Thyroid gland (tissue), 4 donors: ENCODE measurements around the gene SLC26A3. TPM values are rescaled to one million over a fixed set of nuclear protein-coding genes. Genes with fewer than 3 reads are reported as not detected.

Source experiments
- DNase-seq, 2 donors: peaks; one replicate each; pipeline ENCODE4 v3.0.0-alpha.2; 2019
- H3K27ac ChIP-seq, 3 donors: fragments of 200-600 bp; sonication (generic); 1 replicate in 2 of 3; 2 replicates in 1 of 3; pipeline ENCODE4 v1.5.1; 2016 to 2019; ENCODE audit warnings: mild to moderate bottlenecking in 1 of 3, moderate library complexity in 1 of 3
- H3K27me3 ChIP-seq: fragments of 200-600 bp; sonication (generic); one replicate; pipeline ENCODE4 v1.5.1; 2019
- H3K36me3 ChIP-seq, 2 donors: fragments of 200-600 bp; sonication (generic); one replicate each; pipeline ENCODE4 v1.5.1; 2016 to 2019
- H3K4me1 ChIP-seq, 2 donors: fragments of 200-600 bp; sonication (generic); one replicate each; pipeline ENCODE4 v1.5.1; 2017 to 2019
- H3K4me3 ChIP-seq, 3 donors: fragments of 200-600 bp; sonication (generic); replicated peaks in 1 of 3; 1 replicate in 2 of 3; 2 replicates in 1 of 3; pipeline ENCODE4 v1.5.1; 2016; ENCODE audit warnings: mild to moderate bottlenecking in 1 of 3
- H3K9me3 ChIP-seq: fragments of 200-600 bp; sonication (generic); one replicate; pipeline ENCODE4 v1.5.1; 2017
- POLR2A ChIP-seq, 2 donors: fragments of 450-650 bp; IDR thresholded peaks; one replicate each; pipeline ENCODE4 v1.6.1; 2017; ENCODE audit warnings: antibody characterized with exemption in 2 of 2, mild to moderate bottlenecking in 2 of 2, moderate library complexity in 1 of 2
- WGBS, 2 donors: methylation state at CpG; one replicate each; pipeline ENCODE4 v1.1.5; 2017; 5-methylcytosine and 5-hydroxymethylcytosine counted together
- intact Hi-C: fragments of 100-400 bp; cut with DNase I; formaldehyde crosslinking; loops from one replicate; pipeline ENCODE4 v1.15.1; 2023
- total RNA-seq, 4 donors: library from RNA; depleted of rRNA; stranded (reverse); fragments of >200 nt; gene quantifications; one replicate each; pipeline ENCODE4 v1.2.3, GENCODE V29; 2016
- TF ChIP-seq, protein P1 (sequence below), 6 experiments: fragments of 200-600 bp in 3 of 6; fragments of 450-650 bp in 3 of 6; sonication (generic) in 3 of 6; IDR thresholded peaks; one replicate each; pipeline ENCODE4 v1.5.1; 2016 to 2019; ENCODE audit warnings: antibody characterized with exemption in 6 of 6, mild to moderate bottlenecking in 2 of 6, inconsistent platforms in 1 of 6, moderate library complexity in 1 of 6

The SLC26A3 gene
- total RNA-seq, 4 donors from 2014 or later, result 0.45 TPM; not detected in 3

GRCh38 chr7:107828540-107828939 lies 25.5 kb upstream of the SLC26A3 start:
- Histone ChIP-seq H3K36me3 (no peaks in the 10 kb centered on the region), H3K4me3 (no peak overlapping the region), H3K9me3 (no peaks in the 10 kb centered on the region), H3K27me3 (no peaks in the 10 kb centered on the region), H3K27ac (no peak overlapping the region), H3K4me1 (no peaks in the 10 kb centered on the region)
- intact Hi-C loops, result no loop called here
- TF ChIP-seq, protein P1, sequence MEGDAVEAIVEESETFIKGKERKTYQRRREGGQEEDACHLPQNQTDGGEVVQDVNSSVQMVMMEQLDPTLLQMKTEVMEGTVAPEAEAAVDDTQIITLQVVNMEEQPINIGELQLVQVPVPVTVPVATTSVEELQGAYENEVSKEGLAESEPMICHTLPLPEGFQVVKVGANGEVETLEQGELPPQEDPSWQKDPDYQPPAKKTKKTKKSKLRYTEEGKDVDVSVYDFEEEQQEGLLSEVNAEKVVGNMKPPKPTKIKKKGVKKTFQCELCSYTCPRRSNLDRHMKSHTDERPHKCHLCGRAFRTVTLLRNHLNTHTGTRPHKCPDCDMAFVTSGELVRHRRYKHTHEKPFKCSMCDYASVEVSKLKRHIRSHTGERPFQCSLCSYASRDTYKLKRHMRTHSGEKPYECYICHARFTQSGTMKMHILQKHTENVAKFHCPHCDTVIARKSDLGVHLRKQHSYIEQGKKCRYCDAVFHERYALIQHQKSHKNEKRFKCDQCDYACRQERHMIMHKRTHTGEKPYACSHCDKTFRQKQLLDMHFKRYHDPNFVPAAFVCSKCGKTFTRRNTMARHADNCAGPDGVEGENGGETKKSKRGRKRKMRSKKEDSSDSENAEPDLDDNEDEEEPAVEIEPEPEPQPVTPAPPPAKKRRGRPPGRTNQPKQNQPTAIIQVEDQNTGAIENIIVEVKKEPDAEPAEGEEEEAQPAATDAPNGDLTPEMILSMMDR (IDR thresholded peaks at IDR 0.05), result no peak
- no peak for TF ChIP-seq POLR2A (IDR thresholded peaks at IDR 0.05)
- DNase-seq, result no peak
- WGBS, 2 donors, result 87 to 90% methylated on average over 4 of the region's 4 CpGs

DNA sequence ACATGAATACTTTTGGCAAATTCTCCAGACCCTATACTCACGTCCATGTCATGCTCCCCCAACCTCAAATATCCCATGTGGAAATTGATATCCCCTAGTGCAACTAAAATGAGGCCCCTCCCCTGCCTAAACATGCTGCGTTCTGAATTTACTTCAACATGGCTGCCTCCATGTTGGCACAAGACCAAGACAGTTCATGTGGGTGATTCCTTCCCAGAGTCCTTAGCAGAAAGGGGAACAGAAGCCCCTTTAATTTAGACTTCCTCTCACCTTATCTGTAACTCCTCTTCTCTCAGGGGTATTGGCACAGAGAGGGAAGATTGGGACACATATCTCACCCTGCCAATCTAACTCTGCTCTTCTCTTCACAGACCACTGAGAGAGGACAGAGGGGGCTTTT lies 24.5 kb upstream of the SLC26A3 start:
- no peak for DNase-seq
- Histone ChIP-seq H3K9me3 (no peaks in the 10 kb centered on the region), H3K36me3 (no peaks in the 10 kb centered on the region), H3K4me3 (no peak overlapping the region), H3K27ac (no peak overlapping the region), H3K4me1 (no peaks in the 10 kb centered on the region), H3K27me3 (no peaks in the 10 kb centered on the region)
- WGBS, 2 donors, result 67 to 94% methylated on average over 2 of the region's 2 CpGs
- intact Hi-C loops, result no loop called here
- no peak for TF ChIP-seq POLR2A (IDR thresholded peaks at IDR 0.05)
- TF ChIP-seq, protein P1 (IDR thresholded peaks at IDR 0.05), result no peak

DNA sequence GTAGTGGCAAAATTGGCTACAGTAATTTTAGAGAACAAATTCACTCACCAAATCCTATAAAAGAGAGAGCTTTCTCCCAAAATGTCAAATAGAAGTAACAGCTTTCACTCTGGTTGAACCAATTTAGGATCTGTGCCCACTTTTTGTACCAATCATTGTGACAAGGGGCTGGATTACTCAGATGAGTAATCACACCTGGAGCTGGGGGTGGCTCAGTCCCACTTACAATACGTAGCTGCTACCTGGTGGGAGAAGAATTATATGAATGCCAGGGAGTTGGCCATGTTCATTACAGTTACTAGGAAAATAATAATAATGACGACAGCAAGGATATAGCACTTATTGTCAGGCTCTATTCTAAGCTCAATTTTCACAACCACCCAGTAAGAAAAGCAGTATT lies 23.4 kb upstream of the SLC26A3 start:
- TF ChIP-seq, protein P1 (IDR thresholded peaks at IDR 0.05), result no peak
- intact Hi-C loops, result no loop called here
- Histone ChIP-seq H3K27me3 (no peaks in the 10 kb centered on the region), H3K4me1 (no peaks in the 10 kb centered on the region), H3K36me3 (no peaks in the 10 kb centered on the region), H3K9me3 (no peaks in the 10 kb centered on the region), H3K4me3 (no peak overlapping the region), H3K27ac (no peak overlapping the region)
- WGBS, 2 donors, result 91% methylated on average over 2 of the region's 2 CpGs
- DNase-seq, result no peak

DNA sequence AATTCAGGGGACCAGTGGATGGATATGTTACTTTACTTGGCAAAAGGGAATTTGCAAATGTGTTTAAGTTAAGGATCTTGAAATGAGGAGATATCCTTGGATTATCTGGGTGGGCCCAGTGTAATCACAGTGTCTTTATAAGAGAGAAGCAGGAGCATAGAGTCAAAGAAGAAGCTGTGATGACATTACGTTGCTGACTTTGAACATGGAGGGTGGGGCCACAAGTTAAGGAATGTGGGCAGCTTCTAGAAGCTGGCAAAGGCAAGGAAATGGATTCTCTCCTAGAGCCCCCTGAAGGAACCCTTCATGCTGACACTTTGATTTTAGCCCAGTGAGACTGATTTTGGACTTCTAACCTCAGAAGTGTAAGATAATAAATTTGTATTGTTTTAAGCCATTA lies 21.8 kb upstream of the SLC26A3 start:
- no peak for DNase-seq
- Histone ChIP-seq H3K9me3 (no peaks in the 10 kb centered on the region), H3K4me3 (no peak overlapping the region), H3K36me3 (no peaks in the 10 kb centered on the region), H3K4me1 (no peaks in the 10 kb centered on the region), H3K27me3 (no peaks in the 10 kb centered on the region), H3K27ac (no peak overlapping the region)
- TF ChIP-seq, protein P1 (IDR thresholded peaks at IDR 0.05), result no peak
- no peak for TF ChIP-seq POLR2A (IDR thresholded peaks at IDR 0.05)
- 81 to 88% methylated on average over 1 of the region's 1 CpG for WGBS, 2 donors
- intact Hi-C loops, result no loop called here

DNA sequence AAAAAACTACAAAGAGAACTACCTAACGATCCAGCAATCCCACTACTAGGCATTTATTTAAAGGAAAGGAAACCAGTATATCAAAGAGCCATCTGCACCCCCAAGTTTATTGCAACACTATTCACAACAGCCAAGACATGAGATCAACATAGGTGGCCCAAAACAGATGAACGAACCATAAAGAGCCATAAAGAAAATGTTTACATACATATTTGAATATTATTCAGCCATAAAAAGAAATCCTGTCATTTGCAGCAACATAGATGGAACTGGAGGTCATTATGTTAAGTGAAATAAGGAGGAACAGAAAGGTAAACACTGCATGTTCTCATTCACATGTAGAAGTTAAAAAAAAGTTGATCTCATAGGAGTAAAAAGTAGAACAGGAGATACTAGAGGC lies 15.6 kb upstream of the SLC26A3 start:
- TF ChIP-seq, protein P1 (IDR thresholded peaks at IDR 0.05), result no peak
- no peak for TF ChIP-seq POLR2A (IDR thresholded peaks at IDR 0.05)
- intact Hi-C loops, result no loop called here
- Histone ChIP-seq H3K27ac (no peak overlapping the region), H3K4me3 (no peak overlapping the region), H3K4me1 (no peaks in the 10 kb centered on the region), H3K9me3 (no peaks in the 10 kb centered on the region), H3K27me3 (no peaks in the 10 kb centered on the region), H3K36me3 (no peaks in the 10 kb centered on the region)
- DNase-seq, result no peak
- 75 to 79% methylated on average over 2 of the region's 2 CpGs for WGBS, 2 donors
